GM18505 (cell line): ENCODE measurements around the gene ABCA2.
"Not testable (repeated sequence)": the region's sequence is repeated elsewhere in the genome, so short reads cannot be mapped to it uniquely, and the experiment has no call there.

Experiments used
- ATAC-seq: cut with Tn5 transposase; IDR thresholded peaks from one replicate; pipeline ENCODE4 v1.9.1; 2021; ENCODE audit not compliant: unreplicated experiment
- POLR2A ChIP-seq: IDR thresholded peaks from 4 replicates; pipeline ENCODE4 v1.6.1; 2011; ENCODE audit warnings: borderline replicate concordance; ENCODE audit not compliant: insufficient read depth, insufficient read length; ENCODE audit errors: extremely low read depth

The ABCA2 gene

DNA sequence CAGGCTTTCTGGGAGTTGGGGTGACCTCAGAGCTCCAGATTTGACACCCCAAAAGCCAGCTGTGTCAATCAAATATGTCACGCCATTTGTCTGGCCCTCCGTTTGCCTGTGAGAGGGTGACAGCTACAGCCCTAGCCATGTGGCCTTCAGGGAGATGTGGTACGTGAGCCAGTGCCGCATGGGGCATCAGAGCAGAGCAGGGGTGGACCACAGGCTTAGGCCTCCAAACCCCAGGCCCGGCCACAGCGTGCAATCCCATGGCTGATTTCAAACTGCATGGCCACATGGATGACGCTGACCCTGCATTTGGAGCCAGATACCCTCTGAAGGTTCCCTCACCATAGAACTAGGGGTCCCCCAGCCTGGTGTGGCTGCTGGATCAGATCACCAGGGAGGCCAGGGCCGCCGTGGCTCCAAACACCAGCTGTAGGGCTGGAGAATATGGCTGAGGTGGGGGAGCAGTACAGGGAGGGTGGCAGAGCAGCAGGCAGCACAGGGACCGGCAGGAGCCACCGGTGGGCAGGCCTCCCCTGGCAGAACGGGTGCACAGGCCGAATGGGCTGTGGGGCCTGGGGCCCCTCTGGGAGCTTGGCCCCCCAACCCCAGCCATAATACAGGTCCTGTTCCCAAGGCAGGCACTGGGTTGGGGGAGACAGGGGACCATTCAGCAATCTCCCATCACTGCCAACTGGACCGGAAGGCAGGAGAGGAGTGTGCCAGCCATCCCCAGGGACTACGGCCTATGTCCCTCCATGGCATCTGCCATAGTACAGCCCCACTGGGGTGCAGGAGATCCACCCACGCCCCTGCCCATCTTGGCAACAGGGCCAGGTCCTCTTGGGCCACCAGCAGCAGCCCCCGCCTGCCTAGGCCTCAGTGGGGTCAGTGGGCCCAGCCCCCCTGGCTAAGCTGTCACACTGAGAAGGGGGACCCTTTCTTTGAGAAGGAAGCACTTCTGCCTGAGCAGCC lies 40.8 kb upstream of the ABCA2 start:
- no peak for ATAC-seq
- TF ChIP-seq POLR2A = no peak

DNA sequence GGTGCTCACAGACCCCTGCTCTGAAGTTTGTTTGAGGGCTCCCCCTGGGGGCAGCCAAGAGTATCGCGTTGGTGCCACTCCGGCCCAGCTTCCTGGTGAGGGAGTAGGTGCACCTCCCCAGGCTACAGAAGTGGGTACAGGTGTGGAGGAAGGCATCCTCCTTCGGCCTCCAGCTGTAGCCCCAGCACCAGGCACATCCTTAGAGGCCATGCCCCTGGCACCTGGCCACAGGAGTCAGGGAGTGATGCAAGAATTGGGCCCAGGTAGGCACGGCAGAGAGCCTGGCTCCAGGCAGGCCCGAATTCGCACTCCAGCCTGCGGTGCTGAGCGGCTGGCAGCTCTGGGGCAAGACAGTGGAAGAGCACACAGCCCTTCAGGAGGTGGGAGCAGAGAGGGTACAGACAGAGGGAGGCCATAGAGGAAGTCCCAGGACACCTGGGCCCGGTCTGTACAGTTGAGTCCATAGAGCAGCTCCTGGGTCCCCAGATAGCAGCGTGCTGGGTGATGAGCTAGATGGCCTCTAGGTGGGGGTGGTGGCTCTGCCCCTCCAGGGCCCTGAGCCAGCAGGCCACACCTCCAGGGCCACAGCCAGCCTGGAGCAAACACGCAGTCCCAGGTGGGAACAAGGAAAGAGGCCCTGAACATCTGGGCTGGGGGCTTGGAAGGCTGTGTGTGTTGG lies 40.0 kb upstream of the ABCA2 start:
- ATAC-seq = no peak
- no peak for TF ChIP-seq POLR2A

DNA sequence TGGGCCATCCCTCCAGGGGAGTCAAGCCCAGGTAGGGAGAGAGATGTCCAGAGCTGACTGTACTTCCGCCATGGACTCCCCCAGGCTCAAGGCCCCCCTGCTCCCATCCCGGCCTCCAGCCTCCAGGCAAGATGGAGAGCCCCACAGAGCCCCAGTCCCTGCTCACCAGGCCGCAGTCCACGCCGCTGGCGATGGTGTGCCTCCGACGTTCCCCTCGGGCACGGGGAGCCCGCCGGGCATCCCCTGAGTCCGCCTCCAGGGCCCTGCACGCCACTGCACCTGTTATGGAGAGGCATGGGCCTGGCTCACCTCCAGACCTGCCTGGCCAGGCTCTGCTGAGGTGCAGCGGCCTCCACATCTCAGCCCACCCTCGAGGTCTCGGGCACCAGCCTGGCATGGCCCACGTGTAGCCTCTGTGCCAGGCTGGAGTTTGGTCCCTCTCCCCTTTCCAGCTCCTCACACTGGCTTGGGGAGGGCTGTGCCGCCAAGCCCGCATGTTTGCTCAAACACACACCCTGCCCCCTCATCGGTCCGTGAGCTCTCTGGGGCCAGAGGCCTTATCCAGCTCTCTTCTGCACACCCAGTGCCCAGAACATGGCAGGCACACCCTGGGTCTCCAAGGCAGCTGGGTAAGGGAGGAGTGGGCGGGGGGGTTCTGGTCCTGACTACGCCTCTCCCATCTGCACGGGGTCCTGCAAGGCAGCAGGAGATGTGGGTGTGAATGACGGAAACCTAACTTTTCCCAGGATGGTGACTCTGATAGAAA lies 38.2 kb upstream of the ABCA2 start:
- TF ChIP-seq POLR2A = no peak
- ATAC-seq = no peak

DNA sequence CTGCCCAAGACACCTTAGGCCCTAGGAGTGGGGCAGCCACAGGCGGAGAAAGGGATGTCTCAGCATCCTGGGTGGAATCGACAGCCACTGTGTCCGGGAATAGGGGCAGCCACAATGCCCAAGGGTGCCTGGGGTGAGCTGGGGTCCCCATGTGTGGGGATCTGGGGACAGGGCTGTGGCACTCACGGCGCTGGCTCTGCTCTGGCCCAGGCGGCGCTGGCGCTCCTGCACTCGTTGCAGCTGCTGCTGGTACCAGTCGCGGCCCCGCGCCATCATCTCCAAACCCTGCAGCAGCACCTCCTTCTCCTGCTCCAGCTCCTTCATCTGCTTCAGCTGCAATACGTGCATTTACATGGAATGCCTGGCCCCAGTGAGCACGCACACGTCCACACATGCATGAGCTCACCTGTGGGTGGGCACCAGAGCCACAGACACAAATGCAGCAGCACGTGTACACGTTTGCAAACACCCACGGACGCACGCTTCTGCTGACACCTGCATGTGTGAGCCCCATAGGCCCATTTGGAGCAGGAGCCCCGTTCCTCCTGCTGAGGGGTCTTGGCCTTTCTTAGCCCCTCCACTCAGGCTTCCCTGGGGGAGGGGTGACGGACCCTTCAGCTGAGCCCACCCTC lies 37.4 kb upstream of the ABCA2 start:
- ATAC-seq = no peak

DNA sequence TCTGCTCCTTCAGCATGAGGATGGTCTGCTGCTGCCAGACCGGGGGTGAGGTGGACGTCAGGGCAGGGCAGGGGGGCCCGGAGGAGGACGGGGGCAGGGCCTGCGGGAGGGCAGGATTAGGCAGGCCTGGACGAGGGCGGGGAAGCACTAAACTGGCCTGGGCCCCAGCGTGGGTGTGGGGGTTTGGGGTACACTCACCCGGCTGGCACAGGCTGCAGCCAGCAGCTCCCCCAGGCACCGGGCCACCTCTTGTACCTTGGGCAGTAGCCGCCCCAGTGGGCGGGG lies 36.8 kb upstream of the ABCA2 start:
- no peak for TF ChIP-seq POLR2A
- ATAC-seq = no peak

More for the DNA sequence above, 37.4 kb upstream of the ABCA2 start:
- TF ChIP-seq POLR2A = no peak

DNA sequence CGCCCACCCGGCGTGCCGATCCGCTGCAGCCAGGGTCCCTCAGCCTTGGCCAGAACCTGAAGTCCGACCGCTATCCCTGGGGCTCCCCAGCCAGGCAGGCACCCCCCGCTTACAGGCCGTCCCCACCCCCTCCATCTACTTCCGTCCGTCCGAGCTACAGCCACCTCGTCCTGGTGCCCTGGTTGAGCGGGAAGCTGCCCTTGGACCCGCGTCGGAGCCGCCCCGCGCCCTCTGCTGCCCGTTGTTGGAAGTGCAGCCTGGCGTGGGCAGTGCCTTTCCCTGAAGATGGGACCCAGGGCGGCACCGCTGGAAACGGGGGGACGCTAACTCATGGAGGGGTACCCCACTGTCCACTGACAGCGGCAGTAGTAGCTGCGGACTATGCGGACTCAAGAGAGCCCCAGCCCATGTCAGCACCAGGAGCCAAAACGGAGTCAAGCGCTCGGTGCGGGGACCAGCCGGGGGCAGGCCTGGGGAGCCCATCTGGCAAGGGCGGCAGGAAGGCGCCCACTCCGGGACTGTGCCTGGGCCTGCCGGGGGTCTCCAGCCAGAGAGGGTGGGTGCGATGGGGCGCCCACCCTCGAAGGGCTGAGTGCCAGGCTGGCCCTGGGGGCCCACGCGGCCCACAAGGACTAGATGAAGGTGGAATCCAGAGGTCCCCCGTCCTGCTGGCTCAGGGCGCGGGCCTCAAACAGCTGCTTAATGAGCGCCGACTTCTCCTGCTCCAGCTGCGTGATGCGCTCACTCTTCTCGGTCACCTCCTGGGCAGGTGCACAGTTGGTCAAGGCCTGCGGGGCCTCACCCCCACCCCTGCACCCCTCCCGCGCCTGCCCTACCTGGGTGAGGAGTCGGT lies 36.2 kb upstream of the ABCA2 start:
- TF ChIP-seq POLR2A = no peak
- ATAC-seq = no peak

DNA sequence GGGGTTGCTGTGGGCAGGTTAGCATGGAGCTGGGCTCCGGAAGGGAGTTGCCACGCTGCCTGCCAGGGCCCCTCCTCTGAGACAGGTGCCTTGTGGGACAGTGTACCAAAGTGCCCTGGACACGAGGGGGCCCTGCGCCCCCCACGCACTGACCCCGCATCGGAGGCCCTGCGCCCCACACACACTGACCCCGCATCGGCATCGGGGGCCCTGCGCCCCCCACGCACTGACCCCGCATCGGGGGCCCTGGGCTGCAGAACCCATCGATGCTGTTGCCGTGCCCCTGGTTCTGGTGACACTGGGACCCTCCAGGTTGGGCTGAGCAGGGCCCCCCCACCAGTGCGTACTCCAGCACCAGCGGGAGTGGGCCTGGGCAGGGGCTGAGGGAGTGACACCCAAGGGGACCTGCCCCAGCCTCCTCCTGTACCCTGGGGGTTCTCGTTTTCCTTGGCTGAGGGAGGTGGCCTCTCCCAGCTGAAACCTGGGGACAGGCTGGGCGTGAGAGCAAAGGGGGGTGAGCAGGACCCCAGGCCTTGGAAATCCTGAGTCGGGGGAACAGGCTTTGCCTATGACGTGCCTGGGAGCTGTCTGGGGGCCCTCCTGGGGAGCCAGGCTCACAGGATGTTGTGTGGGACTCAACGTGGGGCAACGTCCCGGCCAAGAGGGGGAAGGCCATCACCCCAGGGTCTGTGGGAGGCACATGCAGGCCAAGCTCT lies 35.4 kb upstream of the ABCA2 start:
- TF ChIP-seq POLR2A = no peak
- ATAC-seq = no peak

DNA sequence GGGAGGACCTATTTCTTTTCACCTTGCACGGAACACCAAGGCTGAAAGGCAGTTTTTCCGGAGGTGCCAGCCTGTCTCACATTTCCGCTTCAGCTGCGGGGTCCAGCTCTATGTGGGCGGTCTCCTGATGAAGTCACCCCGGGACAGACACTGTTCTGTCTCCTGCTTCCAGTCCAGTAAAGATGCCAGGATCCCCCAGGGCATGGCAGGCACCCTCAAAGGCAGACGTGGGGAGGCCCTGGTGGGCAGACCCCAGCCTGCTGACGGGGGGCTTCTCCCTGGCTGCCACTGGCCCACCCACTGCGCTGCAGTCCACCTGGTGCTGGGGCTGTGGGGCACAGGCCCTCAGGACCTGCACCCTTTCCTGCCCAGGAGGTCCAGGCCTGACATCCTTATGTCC lies 34.8 kb upstream of the ABCA2 start:
- not testable (repeated sequence) for ATAC-seq

DNA sequence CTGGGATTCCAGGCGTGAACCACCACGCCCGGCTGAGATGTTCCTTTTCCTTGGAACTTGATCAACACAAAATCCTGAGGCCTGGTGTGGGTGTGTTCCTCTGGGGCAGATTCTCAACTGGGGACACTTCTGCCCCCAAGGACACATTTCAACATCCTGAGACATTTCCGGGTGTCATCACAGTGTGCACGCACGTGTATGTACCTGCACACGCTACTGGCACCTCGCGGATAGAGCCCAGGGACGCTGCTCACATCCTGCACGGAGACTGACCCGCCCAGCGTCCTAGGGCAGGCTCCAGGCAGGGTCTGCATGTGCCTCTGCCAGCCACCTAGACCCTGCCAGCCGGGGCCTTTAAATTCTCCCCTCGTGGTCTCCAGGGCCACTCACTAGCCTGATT lies 34.3 kb upstream of the ABCA2 start:
- TF ChIP-seq POLR2A = no peak
- ATAC-seq = no peak

DNA sequence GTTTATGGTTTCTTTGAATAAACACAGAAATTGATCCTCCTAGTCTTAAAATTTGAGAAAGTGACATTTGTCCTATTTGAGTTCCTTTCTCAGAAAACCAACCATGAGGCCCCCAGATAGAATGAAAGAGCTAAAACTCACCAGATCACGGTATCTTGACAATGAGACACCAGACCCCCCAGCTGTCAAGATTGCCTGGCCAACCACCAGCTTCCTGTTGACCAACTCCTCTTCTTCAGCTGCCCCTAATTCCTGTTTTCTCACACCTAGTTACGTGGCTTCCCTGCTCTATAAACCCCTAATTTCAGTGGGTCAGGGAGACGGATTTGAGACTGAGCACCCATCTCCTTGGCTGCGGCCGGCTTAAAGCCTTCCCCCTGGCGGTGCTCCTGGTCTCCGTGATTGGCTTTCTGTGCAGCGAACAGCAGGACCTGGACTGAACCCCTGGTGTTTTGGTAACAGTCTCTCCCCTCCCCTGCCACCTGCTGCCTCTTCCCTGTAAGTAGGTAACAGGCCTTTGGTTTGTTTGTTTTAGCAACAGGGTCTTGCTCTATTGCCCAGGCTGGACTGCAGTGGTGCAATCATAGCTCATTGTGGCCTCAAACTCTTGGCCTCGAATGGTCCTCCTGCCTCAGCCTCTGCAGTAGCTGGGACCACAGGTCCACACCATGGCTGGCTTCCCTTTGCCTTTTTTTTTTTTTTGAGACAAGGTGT lies 30.6 kb upstream of the ABCA2 start:
- no peak for ATAC-seq
- TF ChIP-seq POLR2A = no peak

DNA sequence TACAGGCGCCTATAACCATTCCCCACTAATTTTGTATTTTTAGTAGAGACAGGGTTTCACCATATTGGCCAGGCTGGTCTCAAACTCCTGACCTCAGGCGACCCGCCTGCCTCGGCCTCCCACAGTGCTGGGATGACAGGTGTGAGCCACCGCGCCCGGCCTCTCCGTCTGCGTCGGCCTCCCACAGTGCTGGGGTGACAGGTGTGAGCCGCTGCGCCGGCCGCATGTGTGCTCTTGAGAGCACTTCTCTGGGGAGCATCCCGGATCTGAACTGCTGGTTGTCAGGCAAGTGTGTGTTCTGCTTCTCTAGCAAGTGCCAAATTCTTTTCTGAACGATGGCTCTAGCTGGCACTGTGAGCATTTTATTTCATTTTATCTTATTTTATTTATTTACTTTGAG lies 29.5 kb upstream of the ABCA2 start:
- ATAC-seq = no peak
- TF ChIP-seq POLR2A = no peak
